Kidney epithelial cell (primary cell): Measurements from ENCODE around the gene AMPD3. TPM values are rescaled to one million over a fixed set of nuclear protein-coding genes. Genes with fewer than 3 reads are reported as not detected.

Experiments
- DNase-seq: peaks from one replicate; pipeline ENCODE4 v3.0.0-alpha.2; 2010; ENCODE audit warnings: low read depth
- H3K27me3 ChIP-seq: 2 replicates; pipeline ENCODE4 v1.6.0; 2011; ENCODE audit warnings: low read length; ENCODE audit not compliant: control insufficient read depth, insufficient read depth
- H3K36me3 ChIP-seq: 2 replicates; pipeline ENCODE4 v1.5.1; 2011; ENCODE audit warnings: low read length; ENCODE audit not compliant: control insufficient read depth, insufficient read depth
- H3K4me3 ChIP-seq: 2 replicates; pipeline ENCODE4 v1.5.1; 2011; ENCODE audit warnings: low read depth, mild to moderate bottlenecking, control low read depth, low read length
- total RNA-seq: library from RNA; depleted of rRNA; stranded (reverse); fragments of >200 nt; gene quantifications from 2 replicates; pipeline ENCODE4 v1.2.3, GENCODE V29; 2015
- TF ChIP-seq, protein P1 (sequence below): IDR thresholded peaks from 2 replicates; pipeline ENCODE4 v1.5.1; 2011; ENCODE audit warnings: mild to moderate bottlenecking, moderate library complexity, low read length, control low read depth, inconsistent platforms; ENCODE audit not compliant: insufficient read depth, poor library complexity, severe bottlenecking

AMPD3 gene
- total RNA-seq, 1 donor from 2014 or later = 6.6 TPM

DNA sequence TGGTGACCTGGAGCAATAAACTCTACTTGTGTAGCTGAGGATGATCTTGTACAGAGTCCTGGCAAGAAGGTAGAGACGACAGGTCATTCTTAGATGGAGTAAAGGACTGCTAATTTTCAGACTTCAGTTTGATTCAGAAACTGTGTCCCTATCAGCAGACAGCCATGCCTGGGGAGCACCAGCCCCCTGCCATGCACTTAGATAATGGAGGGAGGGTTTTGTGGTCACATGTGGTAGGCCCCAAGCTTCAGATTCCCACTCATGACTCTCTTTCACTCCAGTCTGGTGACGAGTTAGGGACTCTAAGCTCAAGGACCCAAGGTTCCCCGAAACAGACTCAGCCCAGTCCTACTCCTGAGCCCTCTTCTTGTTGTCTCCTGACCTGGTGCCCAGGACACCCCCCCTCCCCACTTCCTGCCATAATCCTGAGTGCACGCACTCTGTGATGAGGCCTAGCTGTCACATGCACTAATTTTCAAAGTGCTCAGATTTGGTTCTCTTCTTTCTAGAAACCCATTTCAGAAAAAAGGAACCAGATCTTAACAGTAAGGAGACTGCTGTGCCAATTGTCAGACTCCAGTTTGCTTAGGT is 10.2 kb upstream of the AMPD3 start:
- Histone ChIP-seq H3K4me3 (no peak overlapping the region), H3K27me3 (no peaks in the 10 kb centered on the region), H3K36me3 (no peaks in the 10 kb centered on the region)
- TF ChIP-seq, protein P1, sequence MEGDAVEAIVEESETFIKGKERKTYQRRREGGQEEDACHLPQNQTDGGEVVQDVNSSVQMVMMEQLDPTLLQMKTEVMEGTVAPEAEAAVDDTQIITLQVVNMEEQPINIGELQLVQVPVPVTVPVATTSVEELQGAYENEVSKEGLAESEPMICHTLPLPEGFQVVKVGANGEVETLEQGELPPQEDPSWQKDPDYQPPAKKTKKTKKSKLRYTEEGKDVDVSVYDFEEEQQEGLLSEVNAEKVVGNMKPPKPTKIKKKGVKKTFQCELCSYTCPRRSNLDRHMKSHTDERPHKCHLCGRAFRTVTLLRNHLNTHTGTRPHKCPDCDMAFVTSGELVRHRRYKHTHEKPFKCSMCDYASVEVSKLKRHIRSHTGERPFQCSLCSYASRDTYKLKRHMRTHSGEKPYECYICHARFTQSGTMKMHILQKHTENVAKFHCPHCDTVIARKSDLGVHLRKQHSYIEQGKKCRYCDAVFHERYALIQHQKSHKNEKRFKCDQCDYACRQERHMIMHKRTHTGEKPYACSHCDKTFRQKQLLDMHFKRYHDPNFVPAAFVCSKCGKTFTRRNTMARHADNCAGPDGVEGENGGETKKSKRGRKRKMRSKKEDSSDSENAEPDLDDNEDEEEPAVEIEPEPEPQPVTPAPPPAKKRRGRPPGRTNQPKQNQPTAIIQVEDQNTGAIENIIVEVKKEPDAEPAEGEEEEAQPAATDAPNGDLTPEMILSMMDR = no peak
- no peak for DNase-seq

DNA sequence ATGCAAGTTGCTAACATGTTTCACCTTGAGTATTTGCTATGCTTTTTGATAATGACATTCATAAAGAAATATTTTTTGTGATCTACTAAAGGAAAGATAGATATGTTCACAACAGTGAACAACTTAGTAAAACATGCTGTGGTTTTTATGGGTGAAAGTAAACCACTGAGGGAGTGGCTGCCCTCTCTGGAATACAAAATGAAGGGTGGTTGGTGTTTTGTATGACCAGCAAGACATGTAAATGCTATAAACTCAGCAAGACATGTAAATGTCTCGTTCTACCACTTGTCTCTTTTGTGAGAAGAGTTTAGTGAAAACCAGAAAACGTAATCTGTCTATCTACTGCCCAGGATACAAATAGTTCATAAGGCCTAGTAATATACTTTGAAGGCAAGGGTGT is 7.6 kb upstream of the AMPD3 start:
- TF ChIP-seq, protein P1 = no peak
- Histone ChIP-seq H3K36me3 (no peaks in the 10 kb centered on the region), H3K4me3 (no peak overlapping the region), H3K27me3 (no peaks in the 10 kb centered on the region)
- no peak for DNase-seq

DNA sequence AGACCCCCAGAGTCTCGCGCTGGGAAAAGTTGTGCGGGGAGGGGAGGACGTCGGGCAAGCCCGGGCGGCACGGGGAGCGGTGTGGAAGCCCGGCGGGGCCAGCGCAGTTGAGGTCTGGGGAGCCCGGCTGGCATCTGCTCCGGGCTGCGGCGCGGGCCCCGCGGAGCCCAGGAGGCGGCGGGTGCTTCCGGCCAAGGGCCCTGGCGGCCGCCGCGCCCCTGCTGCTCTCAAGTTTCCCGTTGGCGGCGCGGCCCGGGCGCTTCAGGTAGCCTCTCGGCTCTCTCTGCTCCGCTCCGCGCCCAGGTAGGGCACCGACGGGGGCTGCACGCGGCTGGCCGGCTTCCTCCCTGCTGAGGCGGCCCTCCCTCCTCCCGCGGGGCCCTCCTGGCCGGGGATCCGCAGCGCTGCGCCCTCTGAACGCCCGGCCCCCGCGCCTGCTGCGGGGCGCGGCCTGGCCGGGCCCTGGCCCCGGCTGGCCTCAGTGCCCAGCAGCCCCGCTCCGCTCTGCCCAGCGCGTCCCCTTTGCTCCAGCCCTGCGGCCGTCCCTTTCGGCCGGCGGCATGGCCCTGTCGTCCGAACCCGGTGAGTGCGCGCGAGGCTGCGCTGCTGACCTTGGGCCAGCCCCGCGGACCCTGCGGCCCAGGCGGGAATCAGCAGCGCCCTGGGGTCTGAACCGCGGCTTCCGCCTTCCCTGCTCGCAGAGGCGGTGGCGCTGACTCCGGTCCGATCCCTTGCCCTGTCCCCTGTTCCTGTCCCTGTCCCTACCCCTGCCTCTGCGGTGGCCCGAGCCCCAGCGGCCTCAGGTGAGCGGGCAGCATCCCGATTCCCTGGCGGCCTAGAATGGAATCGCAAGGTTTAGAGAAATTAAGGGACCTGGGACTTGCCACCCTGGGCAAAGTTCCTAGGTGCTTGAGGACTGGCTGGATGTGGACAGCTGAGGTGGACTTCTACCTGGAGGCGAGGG is 4.3 kb upstream of the AMPD3 start:
- TF ChIP-seq, protein P1 = peak; percentile 62
- H3K36me3 ChIP-seq = no peaks in the 10 kb centered on the region
- peak overlapping the region; percentile 47 for H3K4me3 ChIP-seq
- H3K27me3 ChIP-seq = no peaks in the 10 kb centered on the region
- no peak for DNase-seq

DNA sequence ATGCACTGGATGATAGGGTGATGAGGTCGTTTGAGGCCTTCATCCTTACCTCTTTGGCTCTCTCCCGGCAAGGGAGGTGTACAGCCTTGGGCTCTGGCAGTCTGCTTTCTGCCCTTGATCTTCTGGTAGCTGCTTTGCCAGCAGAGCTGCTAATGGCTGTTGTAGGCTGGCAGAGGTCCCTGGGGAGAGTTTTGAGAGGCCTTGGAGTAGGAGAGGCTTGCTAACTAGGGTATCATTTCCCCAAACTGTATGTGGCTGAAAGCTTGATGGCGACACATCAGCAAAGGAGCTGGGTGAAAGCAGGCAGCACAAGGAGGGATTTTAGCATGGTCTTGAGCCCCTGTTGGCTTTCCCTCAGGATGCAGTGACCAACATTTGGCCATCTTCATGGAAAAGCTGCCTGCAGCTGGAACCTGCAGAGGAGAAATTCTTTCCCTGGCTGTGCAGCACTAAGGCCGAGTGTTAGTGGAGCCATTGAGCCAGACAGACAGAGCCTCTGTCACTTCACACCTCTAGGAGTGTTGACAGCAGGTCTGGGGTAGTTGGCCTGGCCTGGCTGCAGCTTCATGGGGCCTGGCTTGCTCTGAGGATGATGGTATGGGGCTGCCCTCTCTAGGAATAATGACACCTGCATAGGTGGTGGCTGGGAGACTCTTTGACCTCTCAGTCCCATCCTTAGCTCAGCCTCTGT is 3.5 kb upstream of the AMPD3 start:
- no peak for DNase-seq
- TF ChIP-seq, protein P1 = no peak
- Histone ChIP-seq H3K27me3 (no peaks in the 10 kb centered on the region), H3K36me3 (no peaks in the 10 kb centered on the region), H3K4me3 (no peak overlapping the region)

DNA sequence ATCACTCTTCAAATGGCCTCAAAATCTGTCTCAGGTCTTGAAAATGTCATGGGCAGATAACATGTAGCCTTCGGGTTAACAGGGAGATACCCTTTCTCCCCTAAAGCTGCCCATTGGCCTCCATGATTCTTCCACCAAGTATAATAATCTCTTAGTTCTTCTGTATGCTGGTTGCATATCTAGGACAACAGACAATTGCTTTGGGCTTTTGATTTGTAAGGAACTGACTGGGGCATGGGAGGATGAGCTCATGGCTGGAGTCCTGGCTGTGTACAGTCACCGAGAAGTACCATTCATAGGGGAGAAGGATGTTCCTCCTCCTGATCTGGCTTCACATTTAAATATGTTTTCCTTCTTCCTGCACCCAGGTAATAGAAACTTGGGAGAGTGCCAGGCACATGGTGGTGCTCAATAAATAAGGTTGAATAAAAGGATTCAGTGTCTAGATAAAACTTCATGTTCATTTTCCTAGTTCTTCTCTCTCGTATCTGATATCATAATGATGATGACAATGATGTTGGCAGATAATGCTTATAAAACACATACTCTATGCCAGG is 2.8 kb upstream of the AMPD3 start:
- Histone ChIP-seq H3K36me3 (no peaks in the 10 kb centered on the region), H3K27me3 (no peaks in the 10 kb centered on the region), H3K4me3 (no peak overlapping the region)
- no peak for DNase-seq
- TF ChIP-seq, protein P1 = no peak
